ENCODE measurements around the gene GIPC3.

DNA sequence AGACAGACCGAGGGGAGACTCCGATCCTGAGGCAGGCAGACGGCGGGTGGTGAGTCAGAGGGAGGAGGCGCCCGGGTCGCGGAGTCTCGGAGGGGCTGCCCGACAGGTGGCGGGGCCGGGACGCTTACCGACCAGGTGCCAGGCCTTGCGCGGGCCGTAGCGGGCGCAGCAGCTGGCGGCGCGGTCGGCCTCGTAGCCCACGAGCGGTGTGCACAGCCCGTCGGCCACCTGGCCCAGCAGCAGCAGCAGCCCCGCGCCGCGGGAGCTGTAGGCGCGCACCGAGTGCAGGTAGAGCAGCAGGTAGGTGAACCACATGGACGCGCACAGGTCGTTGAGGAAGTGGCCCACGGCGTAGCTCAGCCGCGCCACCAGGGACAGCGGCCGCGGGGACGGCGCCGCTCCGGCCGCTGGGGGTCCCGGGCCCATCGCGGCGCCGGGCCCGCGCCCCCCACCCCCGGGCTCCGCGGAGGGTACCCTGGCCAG, 28.3 kb upstream of the GIPC3 start:
- TF ChIP-seq, protein P1, sequence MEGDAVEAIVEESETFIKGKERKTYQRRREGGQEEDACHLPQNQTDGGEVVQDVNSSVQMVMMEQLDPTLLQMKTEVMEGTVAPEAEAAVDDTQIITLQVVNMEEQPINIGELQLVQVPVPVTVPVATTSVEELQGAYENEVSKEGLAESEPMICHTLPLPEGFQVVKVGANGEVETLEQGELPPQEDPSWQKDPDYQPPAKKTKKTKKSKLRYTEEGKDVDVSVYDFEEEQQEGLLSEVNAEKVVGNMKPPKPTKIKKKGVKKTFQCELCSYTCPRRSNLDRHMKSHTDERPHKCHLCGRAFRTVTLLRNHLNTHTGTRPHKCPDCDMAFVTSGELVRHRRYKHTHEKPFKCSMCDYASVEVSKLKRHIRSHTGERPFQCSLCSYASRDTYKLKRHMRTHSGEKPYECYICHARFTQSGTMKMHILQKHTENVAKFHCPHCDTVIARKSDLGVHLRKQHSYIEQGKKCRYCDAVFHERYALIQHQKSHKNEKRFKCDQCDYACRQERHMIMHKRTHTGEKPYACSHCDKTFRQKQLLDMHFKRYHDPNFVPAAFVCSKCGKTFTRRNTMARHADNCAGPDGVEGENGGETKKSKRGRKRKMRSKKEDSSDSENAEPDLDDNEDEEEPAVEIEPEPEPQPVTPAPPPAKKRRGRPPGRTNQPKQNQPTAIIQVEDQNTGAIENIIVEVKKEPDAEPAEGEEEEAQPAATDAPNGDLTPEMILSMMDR (IDR thresholded peaks at IDR 0.05) = peak in 1 of 6 experiments; percentile 32
- TF ChIP-seq POLR2A (IDR thresholded peaks at IDR 0.05) = no peak
